ENCODE results near the gene PROB1.

The PROB1 gene

GRCh38 chr5:139341689-139342422 is 53.0 kb downstream of the PROB1 start, which contains the start of gene PAIP2:
PAIP2 (plus strand) TSS chr5:139341854; CDS start chr5:139363785, 21,931 bp downstream.
- peak; percentile 96 to 97 for DNase-seq (ENCODE audit: low read depth in 2 of 2)

DNA sequence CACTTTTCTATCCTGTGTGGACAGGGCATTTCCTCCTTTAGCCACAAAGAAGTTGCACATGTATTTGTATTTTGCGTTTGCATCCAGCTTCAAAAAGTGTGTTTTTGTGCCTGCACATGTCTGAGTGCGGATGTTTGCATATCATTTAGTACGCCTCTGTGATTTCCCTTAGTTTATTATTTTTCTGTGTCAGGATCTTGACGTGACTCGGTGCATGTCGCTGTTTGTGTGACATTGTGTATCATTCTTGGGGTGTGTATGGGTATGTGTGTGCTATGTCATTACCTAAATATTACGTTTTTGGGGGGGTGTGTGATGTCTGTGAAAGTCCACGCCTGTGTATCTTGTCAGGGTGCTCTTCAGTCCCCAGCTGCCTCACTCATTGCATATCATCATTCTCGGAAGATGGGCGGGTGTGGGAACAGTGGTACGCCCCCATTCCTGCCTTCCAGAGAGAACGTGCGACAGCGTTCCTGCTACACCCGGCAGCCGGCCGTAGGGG is 53.7 kb downstream of the PROB1 start:
- no peak for DNase-seq (ENCODE audit: low read depth in 2 of 2)
